IPS-15b (cell line): ENCODE results near the gene MACROD1.

ENCODE experiments used
- H3K27me3 ChIP-seq: one replicate; pipeline ENCODE4 v1.6.1; 2013; ENCODE audit warnings: low read length; ENCODE audit not compliant: control insufficient read depth, insufficient read depth
- H3K36me3 ChIP-seq: one replicate; pipeline ENCODE4 v1.6.1; 2013; ENCODE audit warnings: low read length; ENCODE audit not compliant: control insufficient read depth, insufficient read depth
- H3K4me1 ChIP-seq: one replicate; pipeline ENCODE4 v1.6.1; 2013; ENCODE audit warnings: mild to moderate bottlenecking, low read length; ENCODE audit not compliant: control insufficient read depth, insufficient read depth
- H3K4me3 ChIP-seq: one replicate; pipeline ENCODE4 v1.5.1; 2013; ENCODE audit warnings: low read depth, low read length
- H3K9ac ChIP-seq: one replicate; pipeline ENCODE4 v1.6.1; 2013; ENCODE audit warnings: low read depth, mild to moderate bottlenecking, low read length
- H3K9me3 ChIP-seq: one replicate; pipeline ENCODE4 v1.6.1; 2013; ENCODE audit warnings: mild to moderate bottlenecking, low read length; ENCODE audit not compliant: control insufficient read depth, insufficient read depth

The MACROD1 gene

GRCh38 chr11:64130618-64131017 lies 35.3 kb downstream of the MACROD1 start:
- Histone ChIP-seq H3K4me1 (peaks cover 10% of the 10 kb centered on the region), H3K9me3 (no peaks in the 10 kb centered on the region), H3K27me3 (no peaks in the 10 kb centered on the region), H3K4me3 (no peak overlapping the region), H3K9ac (no peak overlapping the region), H3K36me3 (no peaks in the 10 kb centered on the region)

- no peaks in the 10 kb centered on the region for H3K27me3 ChIP-seq
- H3K9ac ChIP-seq = no peak overlapping the region
- no peaks in the 10 kb centered on the region for H3K36me3 ChIP-seq
- peaks cover 10% of the 10 kb centered on the region for H3K4me1 ChIP-seq
- H3K9me3 ChIP-seq = no peaks in the 10 kb centered on the region
- no peak overlapping the region for H3K4me3 ChIP-seq
These were observed 36.5 kb downstream of the MACROD1 start for GRCh38 chr11:64129403-64129802.

- Histone ChIP-seq H3K27me3 (no peaks in the 10 kb centered on the region), H3K4me1 (peaks cover 10% of the 10 kb centered on the region), H3K36me3 (no peaks in the 10 kb centered on the region), H3K9ac (no peak overlapping the region), H3K9me3 (no peaks in the 10 kb centered on the region), H3K4me3 (no peak overlapping the region)
These were observed 37.5 kb downstream of the MACROD1 start for GRCh38 chr11:64128255-64129006.

GRCh38 chr11:64127267-64128072 lies 38.4 kb downstream of the MACROD1 start:
- no peaks in the 10 kb centered on the region for H3K27me3 ChIP-seq
- H3K36me3 ChIP-seq = no peaks in the 10 kb centered on the region
- H3K4me1 ChIP-seq = peaks cover 12% of the 10 kb centered on the region
- H3K9ac ChIP-seq = no peak overlapping the region
- no peak overlapping the region for H3K4me3 ChIP-seq
- H3K9me3 ChIP-seq = no peaks in the 10 kb centered on the region

GRCh38 chr11:64126796-64127195 lies 39.1 kb downstream of the MACROD1 start:
- Histone ChIP-seq H3K4me1 (peaks cover 10% of the 10 kb centered on the region), H3K9me3 (no peaks in the 10 kb centered on the region), H3K27me3 (no peaks in the 10 kb centered on the region), H3K36me3 (no peaks in the 10 kb centered on the region), H3K4me3 (no peak overlapping the region), H3K9ac (no peak overlapping the region)

- no peak overlapping the region for H3K4me3 ChIP-seq
- H3K9ac ChIP-seq = no peak overlapping the region
- H3K4me1 ChIP-seq = peaks cover 13% of the 10 kb centered on the region
- H3K36me3 ChIP-seq = no peaks in the 10 kb centered on the region
- H3K27me3 ChIP-seq = no peaks in the 10 kb centered on the region
- H3K9me3 ChIP-seq = no peaks in the 10 kb centered on the region
These were observed 39.5 kb downstream of the MACROD1 start for GRCh38 chr11:64126371-64126770.

- Histone ChIP-seq H3K4me3 (no peak overlapping the region), H3K27me3 (no peaks in the 10 kb centered on the region), H3K9ac (no peak overlapping the region), H3K4me1 (peaks cover 13% of the 10 kb centered on the region), H3K9me3 (no peaks in the 10 kb centered on the region), H3K36me3 (no peaks in the 10 kb centered on the region)
These were observed 40.2 kb downstream of the MACROD1 start for GRCh38 chr11:64125676-64126075.

GRCh38 chr11:64124147-64124546 lies 41.8 kb downstream of the MACROD1 start:
- peaks cover 13% of the 10 kb centered on the region for H3K4me1 ChIP-seq

GRCh38 chr11:64123679-64124078 lies 42.2 kb downstream of the MACROD1 start:
- Histone ChIP-seq H3K9me3 (no peaks in the 10 kb centered on the region), H3K4me3 (no peak overlapping the region), H3K4me1 (peaks cover 13% of the 10 kb centered on the region), H3K36me3 (no peaks in the 10 kb centered on the region), H3K9ac (no peak overlapping the region), H3K27me3 (no peaks in the 10 kb centered on the region)

More at GRCh38 chr11:64124147-64124546, 41.8 kb downstream of the MACROD1 start:
- Histone ChIP-seq H3K36me3 (no peaks in the 10 kb centered on the region), H3K27me3 (no peaks in the 10 kb centered on the region), H3K4me3 (no peak overlapping the region), H3K9me3 (no peaks in the 10 kb centered on the region), H3K9ac (no peak overlapping the region)

GRCh38 chr11:64122411-64123410 lies 43.2 kb downstream of the MACROD1 start:
- no peaks in the 10 kb centered on the region for H3K36me3 ChIP-seq
- H3K9ac ChIP-seq = peak overlapping the region; percentile 47
- H3K4me3 ChIP-seq = no peak overlapping the region
- no peaks in the 10 kb centered on the region for H3K27me3 ChIP-seq
- H3K4me1 ChIP-seq = peaks cover 9% of the 10 kb centered on the region
- H3K9me3 ChIP-seq = no peaks in the 10 kb centered on the region

GRCh38 chr11:64121663-64122410 lies 44.1 kb downstream of the MACROD1 start:
- no peak overlapping the region for H3K4me3 ChIP-seq
- H3K27me3 ChIP-seq = no peaks in the 10 kb centered on the region
- H3K9me3 ChIP-seq = no peaks in the 10 kb centered on the region
- H3K36me3 ChIP-seq = no peaks in the 10 kb centered on the region
- H3K4me1 ChIP-seq = peaks cover 6% of the 10 kb centered on the region
- H3K9ac ChIP-seq = peak overlapping the region; percentile 47
